Sciatic nerve (tissue), 2 donors: ENCODE data around the gene SPTBN5. TPM values are rescaled to one million over a fixed set of nuclear protein-coding genes. Genes with fewer than 3 reads are reported as not detected.

Experiments used
- ATAC-seq: fragments of 200-7000 bp; cut with Tn5 transposase; one replicate; pipeline ENCODE4 v1.9.1; 2020; ENCODE audit warnings: mild to moderate bottlenecking, moderate library complexity
- DNase-seq: peaks from one replicate; pipeline ENCODE4 v3.0.0-alpha.2; 2020; ENCODE audit warnings: low spot score
- intact Hi-C: fragments of 100-400 bp; cut with DNase I; formaldehyde crosslinking; loops from one replicate; pipeline ENCODE4 v1.14.2; 2022
- total RNA-seq: library from RNA; stranded (reverse); fragmentation: NEBNext Ultra II Directional; extraction: Animal tissue kit (Norgen Biotek cat#: 25700); gene quantifications from one replicate; pipeline ENCODE4 v1.2.1, GENCODE V29; 2021
- donor health status: DM: no; HTN: no; CAD: no.
- donor health status: DM: no; HTN: no; CAD: no.

SPTBN5 gene
- total RNA-seq, 1 donor from 2014 or later = 35.0 TPM

DNA sequence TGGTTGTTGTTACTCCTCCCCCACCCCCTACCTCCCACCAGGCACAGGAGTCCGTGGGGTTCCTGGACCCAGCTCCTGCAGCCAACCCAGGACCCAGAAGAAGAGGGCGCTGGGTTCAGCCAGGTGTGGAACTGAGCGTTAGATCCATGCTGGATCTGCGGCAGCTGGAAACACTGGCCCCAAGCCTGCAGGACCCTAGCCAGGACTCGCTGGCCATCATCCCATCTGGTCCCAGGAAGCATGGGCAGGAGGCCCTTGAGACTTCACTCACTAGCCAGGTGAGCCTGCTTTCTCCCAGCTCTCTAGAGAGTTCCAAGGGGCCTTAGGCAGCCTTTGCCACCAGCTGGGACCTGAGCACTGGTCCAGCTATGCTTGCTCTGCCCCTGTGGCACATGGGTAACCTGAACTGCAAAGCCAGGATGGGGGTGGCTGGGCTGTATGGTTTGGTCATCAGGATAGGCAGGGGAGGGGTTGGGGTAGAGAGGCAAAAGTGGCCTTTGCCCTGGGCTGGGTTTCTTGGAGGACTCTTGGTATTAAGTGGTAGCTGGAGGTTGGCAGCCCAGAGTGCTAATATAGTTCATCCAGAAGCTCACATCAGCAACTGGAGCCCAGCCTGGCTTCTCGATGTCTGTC, 72.9 kb downstream of the SPTBN5 start:
- ATAC-seq (no peak), DNase-seq (no peak)
- intact Hi-C loops = no loop called here

DNA sequence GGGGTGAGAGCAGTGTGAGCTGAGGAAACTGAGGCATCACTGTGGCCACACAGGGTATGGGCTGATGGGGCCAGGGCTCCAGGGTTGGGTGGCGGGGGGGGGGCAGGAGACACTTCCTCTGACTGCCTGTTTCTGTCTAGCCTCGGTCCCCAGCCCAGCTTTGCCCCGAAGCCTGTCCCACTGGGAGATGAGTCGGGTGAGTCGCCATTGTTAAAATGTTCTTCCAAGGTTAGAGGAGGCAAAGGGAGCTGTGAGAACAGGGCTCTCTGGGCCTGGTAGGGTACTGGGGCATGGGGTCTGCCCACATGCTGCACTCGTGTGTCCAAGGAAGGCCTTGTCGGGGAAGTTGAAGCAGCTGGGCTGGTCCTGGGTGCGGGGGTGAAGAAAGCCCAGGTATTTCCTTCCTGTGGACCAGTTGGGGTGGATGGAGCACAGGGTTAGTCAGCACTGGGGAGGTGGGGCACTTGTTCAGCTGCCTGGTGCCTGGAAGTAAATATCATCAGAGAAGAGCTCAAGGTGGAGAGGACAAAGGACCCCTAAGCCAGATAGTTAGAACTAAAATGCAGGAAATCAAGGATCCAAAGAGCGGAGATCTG, 74.3 kb downstream of the SPTBN5 start:
- no peak for DNase-seq
- intact Hi-C loops = loop anchor here (10.0 kb wide), 1 partner anchor 255 kb away; no protein-coding TSS in a partner anchor
- ATAC-seq = no peak

- DNase-seq (no peak), ATAC-seq (no peak)
- intact Hi-C loops = loop anchor here (10.0 kb wide), 1 partner anchor 253 kb away; no protein-coding TSS in a partner anchor
Observed at GRCh38 chr15:41817781-41818180, 76.1 kb downstream of the SPTBN5 start.

- intact Hi-C loops = loop anchor here (10.0 kb wide), 1 partner anchor 253 kb away; no protein-coding TSS in a partner anchor
- ATAC-seq = no peak
- no peak for DNase-seq
Observed at GRCh38 chr15:41817327-41817726, 76.5 kb downstream of the SPTBN5 start.

- no peak for ATAC-seq
- intact Hi-C loops = loop anchor here (10.0 kb wide), 1 partner anchor 252 kb away; no protein-coding TSS in a partner anchor
- no peak for DNase-seq
Observed at GRCh38 chr15:41816788-41817187, 77.1 kb downstream of the SPTBN5 start.

DNA sequence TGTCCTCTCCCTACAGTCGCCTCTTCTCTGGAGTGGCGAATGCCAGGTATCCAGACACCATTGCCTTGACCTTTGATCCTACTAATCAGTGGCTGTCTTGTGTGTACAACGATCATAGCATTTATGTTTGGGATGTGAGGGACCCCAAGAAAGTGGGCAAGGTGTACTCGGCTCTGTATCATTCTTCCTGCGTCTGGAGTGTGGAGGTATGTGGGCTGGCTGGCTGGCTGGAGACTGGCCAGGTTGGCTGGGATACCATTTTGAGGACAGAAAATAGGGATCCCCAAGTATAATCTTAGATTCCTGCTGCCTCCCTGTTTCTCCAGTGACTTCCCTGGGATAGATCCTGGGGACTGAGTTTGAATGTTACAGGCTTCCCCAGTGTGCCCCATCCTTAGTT, 79.3 kb downstream of the SPTBN5 start:
- intact Hi-C loops = loop anchor here (10.0 kb wide), 1 partner anchor 250 kb away; no protein-coding TSS in a partner anchor
- DNase-seq (no peak), ATAC-seq (no peak)

DNA sequence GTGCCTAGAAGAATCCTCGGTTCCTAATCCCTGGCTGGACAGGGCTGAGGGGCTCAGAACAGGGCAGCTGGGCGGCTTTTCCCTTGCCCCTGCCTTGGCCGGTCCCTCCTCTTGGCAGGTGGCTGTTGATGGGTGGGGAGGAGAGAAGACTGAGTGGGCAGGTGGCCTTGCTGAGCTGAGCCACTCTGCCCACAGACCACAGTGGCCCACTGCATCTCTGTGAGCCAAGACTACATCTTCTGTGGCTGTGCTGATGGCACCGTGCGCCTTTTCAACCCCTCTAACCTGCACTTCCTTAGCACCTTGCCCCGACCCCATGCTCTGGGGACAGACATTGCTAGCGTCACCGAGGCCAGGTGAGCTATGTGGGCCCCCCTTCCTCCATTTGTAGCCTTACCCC, 80.4 kb downstream of the SPTBN5 start:
- intact Hi-C loops = loop anchor here (10.0 kb wide), 1 partner anchor 249 kb away; no protein-coding TSS in a partner anchor
- ATAC-seq = no peak
- no peak for DNase-seq

DNA sequence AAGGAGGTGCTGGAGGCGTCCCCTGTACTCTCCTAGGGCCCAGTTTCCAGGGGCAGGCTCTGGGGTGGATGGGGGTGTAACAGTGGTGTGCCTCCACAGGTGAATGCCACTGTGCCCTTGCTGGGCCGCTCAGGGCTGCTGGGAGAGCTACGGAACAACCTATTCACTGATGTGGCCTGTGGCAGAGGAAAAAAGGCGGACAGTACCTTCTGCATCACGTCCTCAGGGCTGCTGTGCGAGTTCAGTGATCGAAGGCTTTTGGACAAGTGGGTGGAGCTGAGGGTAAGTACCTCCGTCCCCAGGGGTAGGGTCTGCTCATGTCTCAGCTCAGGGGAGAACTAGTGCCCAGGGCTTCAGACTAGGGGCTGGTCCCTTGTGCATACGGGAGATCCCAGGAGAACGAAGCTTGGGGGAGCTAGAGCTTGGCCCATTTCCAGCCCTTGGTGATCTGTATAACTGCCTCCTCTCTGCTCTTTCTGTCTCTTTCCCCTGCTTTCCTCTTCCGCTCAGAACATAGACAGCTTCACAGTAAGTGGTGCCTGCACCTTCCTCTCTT, 81.0 kb downstream of the SPTBN5 start:
- intact Hi-C loops = loop anchor here (10.0 kb wide), 1 partner anchor 248 kb away; no protein-coding TSS in a partner anchor
- DNase-seq = no peak

GRCh38 chr15:41811432-41812195, 82.2 kb downstream of the SPTBN5 start:
- DNase-seq (peak; percentile 92), ATAC-seq (peak; percentile 95)
- intact Hi-C loops = loop anchor here (10.0 kb wide), 1 partner anchor 247 kb away; no protein-coding TSS in a partner anchor

More for the DNA sequence above, 81.0 kb downstream of the SPTBN5 start:
- no peak for ATAC-seq

- no peak for DNase-seq
- intact Hi-C loops = loop anchor here (10.0 kb wide), 1 partner anchor 246 kb away; no protein-coding TSS in a partner anchor
Observed at GRCh38 chr15:41810651-41811431, 83.0 kb downstream of the SPTBN5 start.

GRCh38 chr15:41809526-41810220, 84.2 kb downstream of the SPTBN5 start:
- intact Hi-C loops = loop anchor here (10.0 kb wide), 1 partner anchor 245 kb away; no protein-coding TSS in a partner anchor
- ATAC-seq = no peak
- no peak for DNase-seq

More at GRCh38 chr15:41810651-41811431, 83.0 kb downstream of the SPTBN5 start:
- ATAC-seq = peak; percentile 22

- no peak for ATAC-seq
Observed at GRCh38 chr15:41809121-41809520, 84.7 kb downstream of the SPTBN5 start.

GRCh38 chr15:41806291-41807181, 87.3 kb downstream of the SPTBN5 start:
- no peak for DNase-seq
- ATAC-seq = no peak
- intact Hi-C loops = loop anchor here (2.0 kb wide), 1 partner anchor 34 kb away; no protein-coding TSS in a partner anchor

More at GRCh38 chr15:41809121-41809520, 84.7 kb downstream of the SPTBN5 start:
- intact Hi-C loops = no loop called here
- no peak for DNase-seq

- DNase-seq (no peak), ATAC-seq (no peak)
- intact Hi-C loops = loop anchor here (2.0 kb wide), 1 partner anchor 33 kb away; no protein-coding TSS in a partner anchor
Observed at GRCh38 chr15:41805711-41806110, 88.1 kb downstream of the SPTBN5 start.

GRCh38 chr15:41804916-41805666, 88.8 kb downstream of the SPTBN5 start:
- ATAC-seq = peak; percentile 38
- intact Hi-C loops = no loop called here
- DNase-seq = no peak

DNA sequence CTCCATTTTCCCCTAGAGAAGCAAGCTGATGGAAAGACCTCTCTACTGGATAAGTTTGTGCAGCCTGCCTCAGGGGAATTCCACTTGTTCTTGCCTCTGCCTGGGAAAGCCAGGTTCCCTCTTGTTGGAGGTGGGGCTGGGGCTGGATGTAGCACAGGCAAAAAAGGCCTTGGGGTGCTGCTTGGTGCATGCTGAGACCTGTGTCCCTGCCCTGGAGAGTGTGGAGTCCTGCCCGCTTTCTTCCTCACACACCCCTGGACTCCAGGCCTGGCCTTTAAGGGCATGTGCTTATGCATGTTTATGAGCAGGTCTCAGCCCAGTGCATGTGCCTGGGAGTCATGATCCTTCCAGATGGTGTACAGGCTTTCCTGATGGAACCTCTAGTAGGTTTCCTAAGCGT, 89.5 kb downstream of the SPTBN5 start:
- DNase-seq = no peak
- peak; percentile 48 for ATAC-seq
- intact Hi-C loops = no loop called here
